Measurements from ENCODE around the gene EIF4G3. TPM values are rescaled to one million over a fixed set of nuclear protein-coding genes. Genes with fewer than 3 reads are reported as not detected.
"Not testable (repeated sequence)": the region's sequence is repeated elsewhere in the genome, so short reads cannot be mapped to it uniquely, and the experiment has no call there.

Gene EIF4G3
- total RNA-seq, 4 donors from 2014 or later = 24.4 to 57.0 (median 27.9) TPM

DNA sequence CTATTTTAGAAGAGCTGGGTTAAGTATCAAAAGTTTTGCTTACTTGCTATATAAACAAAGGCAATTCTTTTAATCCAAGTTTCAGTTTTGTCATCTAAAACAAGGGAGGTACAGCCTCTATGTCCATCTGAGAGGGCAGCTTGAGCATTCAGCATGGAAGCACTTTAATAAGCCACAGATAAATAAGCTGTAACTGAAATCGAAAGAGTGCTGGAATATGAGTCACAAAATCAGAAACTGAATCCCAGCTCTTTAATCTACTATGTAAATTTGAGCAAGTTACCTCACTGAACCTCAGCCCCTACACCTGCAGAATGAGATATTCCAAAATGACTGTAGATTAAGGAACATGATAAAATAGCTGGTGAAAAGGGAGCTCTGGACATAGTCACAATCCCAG lies 309.6 kb downstream of the EIF4G3 start:
- WGBS, 2 donors = 69 to 71% methylated on average over 1 of the region's 1 CpG
- intact Hi-C loops (cut with DNase I; ENCODE audit: low total_unique reads) = no loop called here
- no peak for DNase-seq (ENCODE audit: low spot score in 2 of 2)
- TF ChIP-seq, protein P1, sequence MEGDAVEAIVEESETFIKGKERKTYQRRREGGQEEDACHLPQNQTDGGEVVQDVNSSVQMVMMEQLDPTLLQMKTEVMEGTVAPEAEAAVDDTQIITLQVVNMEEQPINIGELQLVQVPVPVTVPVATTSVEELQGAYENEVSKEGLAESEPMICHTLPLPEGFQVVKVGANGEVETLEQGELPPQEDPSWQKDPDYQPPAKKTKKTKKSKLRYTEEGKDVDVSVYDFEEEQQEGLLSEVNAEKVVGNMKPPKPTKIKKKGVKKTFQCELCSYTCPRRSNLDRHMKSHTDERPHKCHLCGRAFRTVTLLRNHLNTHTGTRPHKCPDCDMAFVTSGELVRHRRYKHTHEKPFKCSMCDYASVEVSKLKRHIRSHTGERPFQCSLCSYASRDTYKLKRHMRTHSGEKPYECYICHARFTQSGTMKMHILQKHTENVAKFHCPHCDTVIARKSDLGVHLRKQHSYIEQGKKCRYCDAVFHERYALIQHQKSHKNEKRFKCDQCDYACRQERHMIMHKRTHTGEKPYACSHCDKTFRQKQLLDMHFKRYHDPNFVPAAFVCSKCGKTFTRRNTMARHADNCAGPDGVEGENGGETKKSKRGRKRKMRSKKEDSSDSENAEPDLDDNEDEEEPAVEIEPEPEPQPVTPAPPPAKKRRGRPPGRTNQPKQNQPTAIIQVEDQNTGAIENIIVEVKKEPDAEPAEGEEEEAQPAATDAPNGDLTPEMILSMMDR (IDR thresholded peaks at IDR 0.05) = no peak
- TF ChIP-seq POLR2A (IDR thresholded peaks at IDR 0.05) = no peak
- no peak overlapping the region for H3K4me3 ChIP-seq (ENCODE audit: low read depth, poor library complexity, severe bottlenecking)

DNA sequence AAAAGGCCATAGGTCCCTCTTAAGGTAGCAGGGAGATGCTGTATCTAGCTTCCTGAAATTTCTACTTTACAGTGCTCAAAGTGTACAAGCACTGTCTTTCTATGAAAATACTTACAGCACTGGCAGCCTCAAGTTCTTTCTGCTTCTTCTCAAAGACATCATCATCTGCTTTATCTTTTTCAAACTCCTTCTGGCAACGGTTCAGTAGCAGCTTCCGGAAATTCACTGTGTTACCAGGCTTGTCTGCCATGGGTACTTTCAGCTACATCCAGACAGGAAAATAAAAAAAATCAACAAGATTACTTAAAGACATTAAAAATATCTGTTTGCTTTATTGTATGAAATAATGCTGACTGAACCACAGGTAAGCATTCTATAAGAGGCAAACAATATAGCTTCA lies 311.7 kb downstream of the EIF4G3 start:
- intact Hi-C loops (cut with DNase I; ENCODE audit: low total_unique reads) = no loop called here
- 88 to 90% methylated on average over 2 of the region's 2 CpGs for WGBS, 2 donors

DNA sequence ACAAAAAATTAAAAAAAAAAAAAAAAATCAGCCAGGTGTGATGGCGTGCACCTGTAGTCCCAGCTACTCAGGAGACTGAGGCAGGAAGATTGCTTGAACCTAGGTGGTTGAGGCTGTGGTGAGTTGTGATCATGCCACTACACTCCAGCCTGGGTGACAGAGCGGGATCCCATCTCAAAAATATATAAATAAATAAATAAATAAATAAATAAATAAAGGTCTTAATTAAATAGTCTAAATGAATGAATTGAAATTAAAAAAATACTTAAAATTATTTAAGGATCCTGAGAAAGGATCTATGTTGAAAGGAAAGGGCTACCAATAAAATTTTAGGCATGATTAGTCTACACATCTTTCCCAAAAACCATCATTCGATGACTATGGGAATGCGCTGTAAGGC lies 322.2 kb downstream of the EIF4G3 start:
- no peak overlapping the region for H3K4me3 ChIP-seq (ENCODE audit: low read depth, poor library complexity, severe bottlenecking)
- DNase-seq (ENCODE audit: low spot score in 2 of 2) = no peak
- TF ChIP-seq, protein P1 (IDR thresholded peaks at IDR 0.05) = no peak
- TF ChIP-seq POLR2A (IDR thresholded peaks at IDR 0.05) = no peak
- intact Hi-C loops (cut with DNase I; ENCODE audit: low total_unique reads) = no loop called here
- 99% methylated on average over 4 of the region's 4 CpGs for WGBS, 2 donors

More for the DNA sequence above, 311.7 kb downstream of the EIF4G3 start:
- DNase-seq (ENCODE audit: low spot score in 2 of 2) = no peak
- no peak overlapping the region for H3K4me3 ChIP-seq (ENCODE audit: low read depth, poor library complexity, severe bottlenecking)
- TF ChIP-seq POLR2A (IDR thresholded peaks at IDR 0.05) = no peak
- TF ChIP-seq, protein P1 (IDR thresholded peaks at IDR 0.05) = no peak

DNA sequence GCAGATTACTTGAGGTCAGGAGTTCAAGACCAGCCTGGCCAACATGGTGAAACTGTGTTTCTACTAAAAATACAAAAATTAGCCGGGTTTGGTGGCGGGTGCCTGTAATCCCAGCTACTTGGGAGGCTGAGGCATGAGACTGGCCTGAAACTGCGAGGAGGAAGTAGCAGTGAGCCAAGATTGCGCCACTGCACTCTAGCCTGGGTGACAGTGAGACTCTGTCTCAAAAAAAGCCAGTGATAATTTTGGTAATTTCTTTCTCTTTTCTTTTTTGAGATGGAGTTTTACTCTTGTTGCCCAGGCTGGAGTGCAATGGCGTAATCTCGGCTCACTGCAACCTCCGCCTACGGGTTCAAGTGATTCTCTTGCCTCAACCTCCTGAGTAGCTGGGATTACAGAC lies 324.9 kb downstream of the EIF4G3 start:
- intact Hi-C loops (cut with DNase I; ENCODE audit: low total_unique reads); H3K4me3 ChIP-seq (ENCODE audit: low read depth, poor library complexity, severe bottlenecking); DNase-seq (ENCODE audit: low spot score in 2 of 2): not testable (repeated sequence)
- 75 to 81% methylated on average over 8 of the region's 8 CpGs for WGBS, 2 donors

DNA sequence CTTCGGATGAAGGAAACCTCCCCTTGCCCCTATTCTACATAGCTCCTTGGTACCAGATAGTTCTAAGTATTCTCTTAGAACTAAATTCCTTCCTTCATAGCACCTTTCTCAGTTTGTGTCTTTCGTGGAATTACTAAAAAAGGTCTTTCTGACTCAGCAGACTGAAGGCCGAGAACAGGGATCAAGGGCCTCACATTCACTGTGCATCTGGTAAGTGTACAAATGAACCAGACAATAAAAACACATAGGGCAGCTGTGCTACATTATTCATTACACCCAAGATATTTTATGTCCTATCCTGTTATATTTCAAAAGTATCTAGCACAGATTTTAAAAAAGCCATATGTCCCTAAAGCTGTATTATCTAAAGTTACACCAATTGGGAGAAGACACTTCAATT lies 326.7 kb downstream of the EIF4G3 start:
- WGBS, 2 donors = 82 to 90% methylated on average over 3 of the region's 3 CpGs
- H3K4me3 ChIP-seq (ENCODE audit: low read depth, poor library complexity, severe bottlenecking) = no peak overlapping the region
- no peak for TF ChIP-seq POLR2A (IDR thresholded peaks at IDR 0.05)
- TF ChIP-seq, protein P1 (IDR thresholded peaks at IDR 0.05) = no peak
- intact Hi-C loops (cut with DNase I; ENCODE audit: low total_unique reads) = no loop called here
- DNase-seq (ENCODE audit: low spot score in 2 of 2) = no peak

DNA sequence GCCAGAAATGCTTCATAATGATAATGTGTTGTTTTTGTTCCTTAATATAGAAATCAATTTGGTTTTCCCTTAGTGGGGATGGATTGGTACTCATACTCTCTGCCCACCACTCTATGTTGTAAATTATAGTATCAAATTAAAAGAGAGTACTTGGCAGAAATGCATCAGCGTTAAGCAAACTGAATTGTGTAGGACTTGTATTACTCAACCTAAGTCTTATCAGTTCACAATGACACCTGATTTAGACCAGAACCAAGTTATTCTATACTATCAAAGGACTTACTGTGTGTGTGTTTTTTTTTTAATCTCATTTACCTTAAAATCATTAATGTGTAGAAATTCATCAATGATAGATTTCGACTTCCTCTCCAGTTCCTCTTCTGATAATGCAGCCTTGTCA lies 327.6 kb downstream of the EIF4G3 start:
- no peak for DNase-seq (ENCODE audit: low spot score in 2 of 2)
- TF ChIP-seq, protein P1 (IDR thresholded peaks at IDR 0.05) = no peak
- no peak for TF ChIP-seq POLR2A (IDR thresholded peaks at IDR 0.05)
- intact Hi-C loops (cut with DNase I; ENCODE audit: low total_unique reads) = no loop called here
- WGBS, 2 donors = 91 to 94% methylated on average over 2 of the region's 2 CpGs
- H3K4me3 ChIP-seq (ENCODE audit: low read depth, poor library complexity, severe bottlenecking) = no peak overlapping the region

Data from lower leg skin (tissue), 4 donors.